H9 (cell line): ENCODE results near the gene ZNF135. TPM values are rescaled to one million over a fixed set of nuclear protein-coding genes. Genes with fewer than 3 reads are reported as not detected.
A peak's percentile ranks its signal among the peaks of the same experiment; 100 is the strongest.

ENCODE experiments used
- DNase-seq: peaks from one replicate; pipeline ENCODE4 v3.0.0-alpha.2; 2017
- H2AFZ ChIP-seq: one replicate; pipeline ENCODE4 v1.6.1; 2013; ENCODE audit warnings: mild to moderate bottlenecking, low read length, control low read depth, moderate library complexity
- H2AK5ac ChIP-seq: 2 replicates; pipeline ENCODE4 v1.6.1; 2013; ENCODE audit warnings: low read length, control low read depth, mixed read lengths; ENCODE audit not compliant: insufficient read length
- H2BK120ac ChIP-seq: one replicate; pipeline ENCODE4 v1.6.1; 2013; ENCODE audit warnings: low read depth, mild to moderate bottlenecking, low read length, control low read depth, inconsistent platforms; ENCODE audit not compliant: poor library complexity, severe bottlenecking
- H2BK12ac ChIP-seq: 2 replicates; pipeline ENCODE4 v1.6.1; 2013; ENCODE audit warnings: low read length, control low read depth, mixed read lengths, low read depth; ENCODE audit not compliant: insufficient read length
- H2BK15ac ChIP-seq: 2 replicates; pipeline ENCODE4 v1.6.1; 2013; ENCODE audit warnings: low read depth, low read length, control low read depth
- H2BK20ac ChIP-seq: one replicate; pipeline ENCODE4 v1.6.1; 2013; ENCODE audit warnings: low read depth, mild to moderate bottlenecking, low read length, control low read depth, inconsistent platforms; ENCODE audit not compliant: poor library complexity, severe bottlenecking
- H2BK5ac ChIP-seq: 2 replicates; pipeline ENCODE4 v1.6.1; 2013; ENCODE audit warnings: low read length, control low read depth, mixed read lengths; ENCODE audit not compliant: insufficient read length
- H3K14ac ChIP-seq: 2 replicates; pipeline ENCODE4 v1.6.1; 2013; ENCODE audit warnings: low read length, control low read depth; ENCODE audit not compliant: insufficient read depth
- H3K18ac ChIP-seq: 2 replicates; pipeline ENCODE4 v1.6.1; 2013; ENCODE audit warnings: low read depth, mild to moderate bottlenecking, mixed read lengths, low read length, control low read depth; ENCODE audit not compliant: insufficient read length
- H3K23ac ChIP-seq: 2 replicates; pipeline ENCODE4 v1.6.1; 2013; ENCODE audit warnings: low read length, control low read depth, mixed read lengths, low read depth; ENCODE audit not compliant: insufficient read length
- H3K23me2 ChIP-seq: 2 replicates; pipeline ENCODE4 v1.6.1; 2013; ENCODE audit warnings: low read depth, mild to moderate bottlenecking, mixed read lengths, low read length, control low read depth; ENCODE audit not compliant: insufficient read length, poor library complexity, severe bottlenecking
- H3K27ac ChIP-seq: 2 replicates; pipeline ENCODE4 v1.5.1; 2013; ENCODE audit warnings: low read length, control low read depth, mixed read lengths, low read depth; ENCODE audit not compliant: insufficient read length
- H3K27me3 ChIP-seq: 2 replicates; pipeline ENCODE4 v1.6.1; 2013; ENCODE audit warnings: low read length, control low read depth, inconsistent platforms; ENCODE audit not compliant: insufficient read depth
- H3K4ac ChIP-seq: 2 replicates; pipeline ENCODE4 v1.6.1; 2013; ENCODE audit warnings: low read depth, mild to moderate bottlenecking, control low read depth, inconsistent platforms, low read length, moderate library complexity
- H3K4me1 ChIP-seq: 2 replicates; pipeline ENCODE4 v1.6.1; 2013; ENCODE audit warnings: low read length, control low read depth, inconsistent platforms; ENCODE audit not compliant: insufficient read depth
- H3K4me2 ChIP-seq: 2 replicates; pipeline ENCODE4 v1.6.1; 2013; ENCODE audit warnings: low read length, control low read depth, mixed read lengths; ENCODE audit not compliant: insufficient read length, insufficient read depth
- H3K56ac ChIP-seq: 2 replicates; pipeline ENCODE4 v1.6.1; 2013; ENCODE audit warnings: low read depth, mild to moderate bottlenecking, mixed read lengths, low read length, control low read depth; ENCODE audit not compliant: insufficient read length
- H3K79me1 ChIP-seq: 2 replicates; pipeline ENCODE4 v1.6.1; 2013; ENCODE audit warnings: low read depth, mild to moderate bottlenecking, moderate library complexity, low read length, control low read depth, inconsistent platforms; ENCODE audit not compliant: insufficient read depth, poor library complexity, severe bottlenecking
- H3K79me2 ChIP-seq: 2 replicates; pipeline ENCODE4 v1.6.1; 2013; ENCODE audit warnings: low read length, control low read depth, inconsistent platforms; ENCODE audit not compliant: insufficient read depth
- H3K9ac ChIP-seq: 2 replicates; pipeline ENCODE4 v1.6.1; 2013; ENCODE audit warnings: low read length, control low read depth, mixed read lengths; ENCODE audit not compliant: insufficient read length; ENCODE audit errors: extremely low read depth
- H3K9me3 ChIP-seq: one replicate; pipeline ENCODE4 v1.6.1; 2013; ENCODE audit warnings: low read depth, low read length, inconsistent platforms; ENCODE audit not compliant: control insufficient read depth
- H3T11ph ChIP-seq: one replicate; pipeline ENCODE4 v1.6.1; 2013; ENCODE audit warnings: mild to moderate bottlenecking, low read length, control low read depth, inconsistent platforms
- H4K20me1 ChIP-seq: one replicate; pipeline ENCODE4 v1.6.1; 2013; ENCODE audit not compliant: control insufficient read depth, insufficient read length, insufficient read depth
- H4K5ac ChIP-seq: 2 replicates; pipeline ENCODE4 v1.6.1; 2013; ENCODE audit warnings: low read depth, mild to moderate bottlenecking, mixed read lengths, low read length, control low read depth; ENCODE audit not compliant: insufficient read length
- H4K8ac ChIP-seq: replicated peaks from 2 replicates; pipeline ENCODE4 v1.6.1; 2013; ENCODE audit warnings: low read length, control low read depth, mixed read lengths, low read depth; ENCODE audit not compliant: insufficient read length
- H4K91ac ChIP-seq: 2 replicates; pipeline ENCODE4 v1.6.1; 2013; ENCODE audit warnings: low read depth, mild to moderate bottlenecking, moderate library complexity, mixed read lengths, low read length, control low read depth; ENCODE audit not compliant: insufficient read length
- H3K27ac Mint-ChIP-seq, 3 experiments: 2 replicates in 2 of 3; 3 replicates in 1 of 3; pipeline ENCODE4 v1.8.0; 2020 to 2021; ENCODE audit warnings: mixed read lengths in 3 of 3, mild to moderate bottlenecking in 1 of 3, moderate library complexity in 1 of 3
- H3K27me3 Mint-ChIP-seq: 2 replicates; pipeline ENCODE4 v1.8.0; 2021; ENCODE audit warnings: low read depth, mild to moderate bottlenecking, moderate library complexity, mixed read lengths
- H3K36me3 Mint-ChIP-seq, 3 experiments: 2 replicates in 2 of 3; 3 replicates in 1 of 3; pipeline ENCODE4 v1.8.0; 2020 to 2021; ENCODE audit warnings: low read depth in 3 of 3, mixed read lengths in 3 of 3; ENCODE audit not compliant: insufficient read depth in 1 of 3
- H3K4me1 Mint-ChIP-seq, 2 experiments: 2 replicates each; pipeline ENCODE4 v1.8.0; 2020; ENCODE audit warnings: mixed read lengths in 2 of 2
- H3K4me3 Mint-ChIP-seq, 2 experiments: 2 replicates in 1 of 2; 3 replicates in 1 of 2; pipeline ENCODE4 v1.8.0; 2020 to 2021; ENCODE audit warnings: mild to moderate bottlenecking in 2 of 2, mixed read lengths in 2 of 2, moderate library complexity in 1 of 2
- H3K9me3 Mint-ChIP-seq, 2 experiments: 2 replicates in 1 of 2; 3 replicates in 1 of 2; pipeline ENCODE4 v1.8.0; 2020; ENCODE audit warnings: mild to moderate bottlenecking in 2 of 2, mixed read lengths in 2 of 2, moderate library complexity in 1 of 2
- CTCF ChIP-seq: fragments of 200-600 bp; sonication (generic); conservative IDR thresholded peaks from 3 replicates; pipeline ENCODE4 v1.8.0; 2021; ENCODE audit warnings: antibody characterized with exemption, mild to moderate bottlenecking
- WGBS: extraction: QIAGEN DNeasy Blood & Tissue Kit; methylation state at CpG from one replicate; pipeline ENCODE4 v1.1.7; 2013; ENCODE audit warnings: missing lambda C conversion rate, low lambda C conversion rate, mixed read lengths; ENCODE audit not compliant: insufficient read length; ENCODE audit errors: extremely low coverage; 5-methylcytosine and 5-hydroxymethylcytosine counted together
- total RNA-seq: library from RNA; stranded (reverse); gene quantifications from 2 replicates; pipeline ENCODE4 v1.2.1, GENCODE V29; 2021

ZNF135 gene
- total RNA-seq, 1 experiment from 2014 or later: 4.7 TPM

- peak overlapping the region; percentile 78; the same call in 1 of the 2 replicates for H3K14ac ChIP-seq
- no peaks in the 10 kb centered on the region; the same call in 1 of the 2 replicates for H3K27me3 ChIP-seq
- no peak overlapping the region for H3K9ac ChIP-seq
- H2BK5ac ChIP-seq: no peak overlapping the region
- DNase-seq: peak; percentile 74
- peak overlapping the region; percentile 3 for H3K4me2 ChIP-seq
- peak overlapping the region; percentile 33 for H3K18ac ChIP-seq
- Mint-ChIP-seq H3K4me1 (peaks cover 8 to 19% of the 10 kb centered on the region in 2 experiments), H3K27me3 (peaks cover 29% of the 10 kb centered on the region), H3K4me3 (peak overlapping the region in 1 of 2 experiments; percentile 59; a peak in 3 of 5 replicates), H3K9me3 (peaks cover 51 to 70% of the 10 kb centered on the region in 2 experiments), H3K36me3 (peaks cover 6 to 17% (median 10%) of the 10 kb centered on the region in 3 experiments; a peak in 6 of 7 replicates), H3K27ac (peak overlapping the region in 2 of 3 experiments; percentile 53 to 78; a peak in 3 of 7 replicates)
- H4K8ac ChIP-seq: no peak overlapping the region
- no peaks in the 10 kb centered on the region for H3K9me3 ChIP-seq
- H4K5ac ChIP-seq: no peak overlapping the region
- no peak overlapping the region for H2BK12ac ChIP-seq
- H4K91ac ChIP-seq: no peak overlapping the region
- H4K20me1 ChIP-seq: no peaks in the 10 kb centered on the region
- H3K79me1 ChIP-seq: no peaks in the 10 kb centered on the region
- H3K4me1 ChIP-seq: no peaks in the 10 kb centered on the region
- H3K23me2 ChIP-seq: no peaks in the 10 kb centered on the region
- H3K56ac ChIP-seq: no peak overlapping the region
- H3K79me2 ChIP-seq: no peaks in the 10 kb centered on the region
- H2BK15ac ChIP-seq: no peak overlapping the region
- no peak overlapping the region for H2BK120ac ChIP-seq
- H3K4ac ChIP-seq: no peak overlapping the region
- no peak overlapping the region for H3T11ph ChIP-seq
- H3K27ac ChIP-seq: no peak overlapping the region
- WGBS: no CpG with 5 or more reads among the region's 44 CpGs
- no peak overlapping the region for H2AK5ac ChIP-seq
- no peak overlapping the region for H2AFZ ChIP-seq
- no peak for TF ChIP-seq CTCF
- no peak overlapping the region for H2BK20ac ChIP-seq
- no peak overlapping the region for H3K23ac ChIP-seq
These were observed 21.0 kb upstream of the ZNF135 start for GRCh38 chr19:58037927-58038687.
